Caco-2 (cell line): ENCODE data around the gene ZNF300. TPM values are rescaled to one million over a fixed set of nuclear protein-coding genes. Genes with fewer than 3 reads are reported as not detected.
"Not testable (repeated sequence)": the region's sequence is repeated elsewhere in the genome, so short reads cannot be mapped to it uniquely, and the experiment has no call there.

Experiments used
- BruUV-seq: library from RNA; stranded (reverse); fragments of 400-500 nt; replicated peaks from 2 replicates; lab custom pipeline; 2021; lab: Mats Ljungman, UMichigan
- CTCF ChIA-PET: fragments of 300-600 bp; sonication (Branson Sonifier 250); formaldehyde crosslinking; loops from one replicate; lab custom pipeline; 2022; ENCODE audit warnings: antibody characterized with exemption; lab: Charles Lee
- POLR2A ChIA-PET: fragments of 300-600 bp; sonication (Branson Sonifier 250); formaldehyde crosslinking; loops from one replicate; lab custom pipeline; 2022; ENCODE audit warnings: antibody characterized with exemption; lab: Charles Lee
- DNase-seq, 2 experiments: peaks; one replicate each; pipeline versions ENCODE4 v3.0.0 to v3.0.0-alpha.2; 2020 to 2022
- H3K27me3 ChIP-seq: replicated peaks from 2 replicates; pipeline ENCODE4 v1.6.0; 2011; ENCODE audit warnings: low read length; ENCODE audit not compliant: control insufficient read depth, insufficient read depth
- H3K36me3 ChIP-seq: 2 replicates; pipeline ENCODE4 v1.5.1; 2011; ENCODE audit warnings: low read length; ENCODE audit not compliant: control insufficient read depth, insufficient read depth
- H3K4me1 ChIP-seq: fragments of 250-450 bp; sonication (Bioruptor Pico); 2 replicates; pipeline ENCODE4 v1.5.1; 2020; ENCODE audit warnings: mild to moderate bottlenecking
- H3K4me3 ChIP-seq: 2 replicates; pipeline ENCODE4 v1.5.1; 2011; ENCODE audit warnings: low read depth, mild to moderate bottlenecking, control low read depth, low read length
- H3K9me3 ChIP-seq: fragments of 250-450 bp; sonication (Bioruptor Pico); 2 replicates; pipeline ENCODE4 v1.5.1; 2020; ENCODE audit warnings: mild to moderate bottlenecking, moderate library complexity
- H3K27ac Mint-ChIP-seq: one replicate; pipeline ENCODE4 v1.8.0; 2022; ENCODE audit warnings: mixed read lengths; ENCODE audit not compliant: unreplicated experiment
- H3K27me3 Mint-ChIP-seq: one replicate; pipeline ENCODE4 v1.8.0; 2022; ENCODE audit warnings: mixed read lengths; ENCODE audit not compliant: insufficient read depth, unreplicated experiment
- H3K36me3 Mint-ChIP-seq: one replicate; pipeline ENCODE4 v1.8.0; 2022; ENCODE audit warnings: mild to moderate bottlenecking, mixed read lengths; ENCODE audit not compliant: insufficient read depth, unreplicated experiment
- H3K4me1 Mint-ChIP-seq: one replicate; pipeline ENCODE4 v1.8.0; 2022; ENCODE audit warnings: low read depth, mixed read lengths; ENCODE audit not compliant: unreplicated experiment
- H3K4me3 Mint-ChIP-seq: one replicate; pipeline ENCODE4 v1.8.0; 2022; ENCODE audit warnings: mild to moderate bottlenecking, moderate library complexity, mixed read lengths; ENCODE audit not compliant: unreplicated experiment
- H3K9me3 Mint-ChIP-seq: one replicate; pipeline ENCODE4 v1.8.0; 2022; ENCODE audit warnings: mixed read lengths; ENCODE audit not compliant: unreplicated experiment
- intact Hi-C: fragments of 100-400 bp; cut with micrococcal nuclease; formaldehyde crosslinking; loops from one replicate; pipeline ENCODE4 v1.10.0; 2022; ENCODE audit not compliant: unreplicated experiment
- total RNA-seq: library from RNA; stranded (reverse); gene quantifications from 2 replicates; pipeline ENCODE4 v1.2.3, GENCODE V29; 2022
- TF ChIP-seq, protein P1 (sequence below), 2 experiments: fragments of 200-600 bp in 1 of 2; IDR thresholded peaks; 1 replicate in 1 of 2; 2 replicates in 1 of 2; pipeline versions ENCODE4 v1.5.1 to v1.8.0; 2011 to 2022; ENCODE audit warnings: antibody characterized with exemption in 1 of 2, control low read depth in 1 of 2, inconsistent platforms in 1 of 2, low read depth in 1 of 2, low read length in 1 of 2, mild to moderate bottlenecking in 1 of 2, moderate library complexity in 1 of 2; ENCODE audit not compliant: insufficient read depth in 1 of 2, severe bottlenecking in 1 of 2, unreplicated experiment in 1 of 2

The ZNF300 gene
- total RNA-seq, 1 experiment from 2014 or later, result 2.2 TPM

DNA sequence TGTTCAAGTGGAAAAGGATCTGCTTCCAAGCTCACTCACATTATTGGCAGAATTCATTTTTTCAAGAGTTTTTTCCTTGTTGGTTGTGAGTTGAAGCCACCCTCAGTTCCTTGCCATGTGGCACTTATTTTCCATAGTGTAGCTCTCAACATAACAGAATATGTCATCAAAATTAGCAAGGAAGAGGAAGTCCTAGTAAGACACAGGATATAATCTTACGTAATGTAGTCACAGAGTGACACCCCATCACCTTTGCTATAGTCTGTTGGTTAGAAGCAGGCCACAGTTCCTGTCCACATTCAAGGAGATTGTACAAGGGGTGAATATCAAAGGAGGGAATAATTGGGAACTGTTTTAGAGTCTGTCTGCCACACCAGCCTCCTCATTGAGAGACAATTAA, 42.7 kb downstream of the ZNF300 start:
- DNase-seq, result no peak
- Mint-ChIP-seq H3K9me3 (peaks cover 24% of the 10 kb centered on the region), H3K36me3 (no peaks in the 10 kb centered on the region), H3K4me1 (no peaks in the 10 kb centered on the region), H3K4me3 (no peak overlapping the region), H3K27ac (no peak overlapping the region), H3K27me3 (peaks cover 6% of the 10 kb centered on the region)
- BruUV-seq, result no TSS peak
- POLR2A ChIA-PET, result no interaction called here
- CTCF ChIA-PET, result no interaction called here
- Histone ChIP-seq H3K4me3 (no peak overlapping the region), H3K36me3 (no peaks in the 10 kb centered on the region), H3K4me1 (no peaks in the 10 kb centered on the region), H3K27me3 (no peaks in the 10 kb centered on the region; the same call in 1 of the 2 replicates), H3K9me3 (peaks cover 8% of the 10 kb centered on the region; the same call in 1 of the 2 replicates)
- TF ChIP-seq, protein P1, sequence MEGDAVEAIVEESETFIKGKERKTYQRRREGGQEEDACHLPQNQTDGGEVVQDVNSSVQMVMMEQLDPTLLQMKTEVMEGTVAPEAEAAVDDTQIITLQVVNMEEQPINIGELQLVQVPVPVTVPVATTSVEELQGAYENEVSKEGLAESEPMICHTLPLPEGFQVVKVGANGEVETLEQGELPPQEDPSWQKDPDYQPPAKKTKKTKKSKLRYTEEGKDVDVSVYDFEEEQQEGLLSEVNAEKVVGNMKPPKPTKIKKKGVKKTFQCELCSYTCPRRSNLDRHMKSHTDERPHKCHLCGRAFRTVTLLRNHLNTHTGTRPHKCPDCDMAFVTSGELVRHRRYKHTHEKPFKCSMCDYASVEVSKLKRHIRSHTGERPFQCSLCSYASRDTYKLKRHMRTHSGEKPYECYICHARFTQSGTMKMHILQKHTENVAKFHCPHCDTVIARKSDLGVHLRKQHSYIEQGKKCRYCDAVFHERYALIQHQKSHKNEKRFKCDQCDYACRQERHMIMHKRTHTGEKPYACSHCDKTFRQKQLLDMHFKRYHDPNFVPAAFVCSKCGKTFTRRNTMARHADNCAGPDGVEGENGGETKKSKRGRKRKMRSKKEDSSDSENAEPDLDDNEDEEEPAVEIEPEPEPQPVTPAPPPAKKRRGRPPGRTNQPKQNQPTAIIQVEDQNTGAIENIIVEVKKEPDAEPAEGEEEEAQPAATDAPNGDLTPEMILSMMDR (IDR thresholded peaks at IDR 0.05; ENCODE audit: insufficient read depth in 1 of 2, low read depth in 1 of 2, low read length in 1 of 2, severe bottlenecking in 1 of 2, unreplicated experiment in 1 of 2), result no peak
- intact Hi-C loops, result no loop called here

DNA sequence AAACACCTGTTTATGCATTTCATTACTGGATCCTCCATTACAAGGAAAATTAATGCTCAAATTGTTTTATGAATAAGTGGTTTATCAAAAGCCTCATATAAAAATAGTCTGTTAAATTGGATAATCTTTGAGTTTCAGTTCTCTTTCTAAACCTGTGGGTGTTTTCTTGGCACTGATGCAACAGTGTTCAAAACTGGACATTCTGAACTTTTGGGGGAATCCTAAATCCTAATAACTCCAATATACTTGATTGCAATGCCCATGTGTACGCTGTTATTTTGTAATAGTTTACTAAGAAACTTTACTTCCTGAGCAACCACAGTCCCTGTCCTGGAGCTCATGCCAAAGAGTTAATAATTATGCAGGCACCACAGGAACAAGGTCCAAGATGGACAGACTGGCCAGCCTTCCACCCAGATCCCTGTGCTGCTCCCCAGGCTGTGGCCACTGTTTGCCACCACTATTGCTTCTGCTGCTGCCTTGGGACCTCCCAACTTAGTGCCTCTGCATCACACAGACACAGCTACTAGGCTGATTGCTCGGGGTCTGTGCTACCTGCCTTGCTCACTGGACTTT, 44.4 kb downstream of the ZNF300 start:
- Mint-ChIP-seq H3K4me3 (no peak overlapping the region), H3K4me1 (no peaks in the 10 kb centered on the region), H3K27ac (no peak overlapping the region), H3K27me3 (peaks cover 6% of the 10 kb centered on the region), H3K36me3 (no peaks in the 10 kb centered on the region), H3K9me3 (peaks cover 18% of the 10 kb centered on the region)
- TF ChIP-seq, protein P1 (IDR thresholded peaks at IDR 0.05; ENCODE audit: insufficient read depth in 1 of 2, low read depth in 1 of 2, low read length in 1 of 2, severe bottlenecking in 1 of 2, unreplicated experiment in 1 of 2), result no peak
- H3K4me3 ChIP-seq, result no peak overlapping the region
- intact Hi-C loops, result no loop called here
- no peaks in the 10 kb centered on the region for H3K36me3 ChIP-seq
- CTCF ChIA-PET, result no interaction called here
- no peak for DNase-seq
- POLR2A ChIA-PET, result no interaction called here
- no peaks in the 10 kb centered on the region for H3K4me1 ChIP-seq
- peaks cover 7% of the 10 kb centered on the region; the same call in 1 of the 2 replicates for H3K9me3 ChIP-seq
- BruUV-seq, result no TSS peak
- H3K27me3 ChIP-seq, result no peaks in the 10 kb centered on the region

DNA sequence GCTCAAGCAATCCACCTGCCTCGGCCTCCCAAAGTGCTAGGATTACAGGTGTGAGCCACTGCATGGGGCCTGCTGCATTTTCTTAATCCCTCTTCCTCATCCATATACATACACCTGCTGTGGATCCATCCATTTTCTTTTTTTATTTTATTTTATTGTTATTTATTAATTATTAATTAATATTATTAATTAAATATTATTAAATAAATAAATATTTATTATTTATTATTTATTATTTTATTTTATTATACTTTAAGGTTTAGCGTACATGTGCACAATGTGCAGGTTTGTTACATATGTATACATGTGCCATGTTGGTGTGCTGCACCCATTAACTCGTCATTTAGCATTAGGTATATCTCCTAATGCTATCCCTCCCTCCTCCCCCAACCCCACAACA, 48.1 kb downstream of the ZNF300 start:
- H3K36me3 ChIP-seq, intact Hi-C loops, H3K27me3 ChIP-seq, DNase-seq, H3K36me3 Mint-ChIP-seq, H3K4me3 ChIP-seq, H3K4me3 Mint-ChIP-seq, POLR2A ChIA-PET, H3K4me1 Mint-ChIP-seq, CTCF ChIA-PET, H3K9me3 ChIP-seq, BruUV-seq, H3K27ac Mint-ChIP-seq, H3K4me1 ChIP-seq, H3K9me3 Mint-ChIP-seq: not testable (repeated sequence)
- peaks cover 16% of the 10 kb centered on the region for H3K27me3 Mint-ChIP-seq
